Activated naive CD8-positive, alpha-beta T cell treated with anti-CD3 and anti-CD28 coated beads, Interleukin-2, amount 10 ng/mL, durations not matched to agents 7 days and 5 days (primary cell): Measurements from ENCODE around the gene FGF18. TPM values are rescaled to one million over a fixed set of nuclear protein-coding genes. Genes with fewer than 3 reads are reported as not detected.

Source experiments
- ATAC-seq: fragments of 150-1000 bp; cut with Tn5 transposase; one replicate; pipeline ENCODE4 v1.10.0; 2021; ENCODE audit warnings: low read depth, moderate library complexity
- POLR2A ChIA-PET: fragments of 350-600 bp; sonication (Branson Sonifier 250); formaldehyde crosslinking; loops from one replicate; lab custom pipeline; 2021; ENCODE audit warnings: antibody characterized with exemption; lab: Charles Lee
- DNase-seq: peaks from one replicate; pipeline ENCODE4 v3.0.0; 2021
- H3K27ac Mint-ChIP-seq: one replicate; pipeline ENCODE4 v1.8.0; 2022; ENCODE audit warnings: mild to moderate bottlenecking, mixed read lengths
- H3K27me3 Mint-ChIP-seq: one replicate; pipeline ENCODE4 v1.8.0; 2022; ENCODE audit warnings: mild to moderate bottlenecking, moderate library complexity, mixed read lengths
- H3K36me3 Mint-ChIP-seq: one replicate; pipeline ENCODE4 v1.8.0; 2021; ENCODE audit warnings: mild to moderate bottlenecking, mixed read lengths
- H3K4me1 Mint-ChIP-seq: one replicate; pipeline ENCODE4 v1.8.0; 2021; ENCODE audit warnings: mixed read lengths
- H3K4me3 Mint-ChIP-seq: one replicate; pipeline ENCODE4 v1.8.0; 2022; ENCODE audit warnings: mild to moderate bottlenecking, moderate library complexity, mixed read lengths
- H3K9me3 Mint-ChIP-seq: one replicate; pipeline ENCODE4 v1.8.0; 2021; ENCODE audit warnings: mixed read lengths
- total RNA-seq, 2 experiments: library from RNA; stranded (reverse); gene quantifications; one replicate each; pipeline ENCODE4 v1.2.3, GENCODE V29; 2021

FGF18 gene
- total RNA-seq, 2 experiments from 2014 or later = 0.25 TPM; not detected in 1

DNA sequence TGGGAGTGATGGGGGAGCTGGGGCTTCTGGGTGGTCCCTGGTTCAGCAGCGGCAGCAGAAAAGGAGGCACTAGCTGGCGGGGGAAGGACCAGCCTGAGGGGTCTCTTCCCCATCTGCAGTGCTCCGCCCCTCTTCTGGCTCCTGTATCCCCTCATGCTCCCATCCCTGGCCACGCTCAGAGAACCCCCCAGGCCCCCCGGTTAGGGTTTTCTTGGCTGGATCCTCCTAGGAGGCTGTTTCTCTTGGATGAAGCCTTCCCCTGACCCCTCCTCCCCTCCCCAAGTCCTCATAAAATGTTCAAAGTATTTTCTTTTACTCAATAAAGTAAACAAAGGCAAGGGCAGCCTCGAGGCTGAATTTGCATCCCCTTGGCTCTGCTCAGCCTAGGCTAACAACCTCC is 60.8 kb downstream of the FGF18 start:
- Mint-ChIP-seq H3K27me3 (peaks cover 10% of the 10 kb centered on the region), H3K4me1 (peaks cover 9% of the 10 kb centered on the region), H3K27ac (no peak overlapping the region), H3K4me3 (no peak overlapping the region), H3K36me3 (no peaks in the 10 kb centered on the region), H3K9me3 (no peaks in the 10 kb centered on the region)
- DNase-seq (no peak), ATAC-seq (no peak)
- POLR2A ChIA-PET = no interaction called here

DNA sequence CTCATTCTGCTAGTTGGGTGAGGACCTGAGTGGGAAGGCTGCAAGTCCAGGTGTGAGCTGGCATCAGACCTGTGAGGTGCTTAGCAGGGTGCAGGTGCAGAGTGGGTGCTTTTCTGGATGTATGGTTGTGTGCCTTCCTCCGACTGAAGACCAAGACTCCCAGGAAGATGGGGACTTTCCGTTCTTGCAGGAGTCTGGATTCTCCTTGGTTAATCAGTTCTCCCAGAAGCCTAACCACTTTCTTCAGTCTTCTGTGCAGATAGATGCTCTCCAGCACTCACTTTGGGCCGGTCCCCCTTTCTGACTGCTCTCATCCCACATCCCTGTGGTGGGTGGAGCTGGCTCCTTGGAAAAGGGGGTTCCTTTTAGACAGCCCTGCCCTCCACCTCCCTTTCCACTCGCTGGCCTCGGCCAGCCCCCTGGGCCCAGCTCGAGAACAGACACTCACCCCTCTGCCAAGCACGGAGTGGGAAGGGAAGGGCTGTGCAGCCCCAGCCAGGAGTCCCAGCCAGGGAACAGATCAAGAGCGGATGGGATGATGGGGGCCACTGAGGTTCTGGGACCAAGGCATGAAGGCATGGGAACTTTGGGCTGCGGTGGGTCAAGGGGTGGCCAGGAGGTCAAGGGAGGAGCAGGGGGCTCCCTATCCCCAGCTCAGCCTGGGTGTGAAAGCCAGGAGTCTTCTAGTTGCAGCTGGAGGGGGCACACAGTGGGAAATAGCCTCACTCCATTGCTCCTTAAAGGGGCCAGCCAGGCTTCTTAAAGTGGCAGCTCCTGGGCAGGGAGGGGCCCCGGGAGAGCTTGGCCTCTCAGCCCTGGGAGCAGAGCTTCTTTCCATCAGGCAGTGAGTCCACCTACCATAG is 62.4 kb downstream of the FGF18 start:
- Mint-ChIP-seq H3K4me1 (peaks cover 9% of the 10 kb centered on the region), H3K4me3 (no peak overlapping the region)

DNA sequence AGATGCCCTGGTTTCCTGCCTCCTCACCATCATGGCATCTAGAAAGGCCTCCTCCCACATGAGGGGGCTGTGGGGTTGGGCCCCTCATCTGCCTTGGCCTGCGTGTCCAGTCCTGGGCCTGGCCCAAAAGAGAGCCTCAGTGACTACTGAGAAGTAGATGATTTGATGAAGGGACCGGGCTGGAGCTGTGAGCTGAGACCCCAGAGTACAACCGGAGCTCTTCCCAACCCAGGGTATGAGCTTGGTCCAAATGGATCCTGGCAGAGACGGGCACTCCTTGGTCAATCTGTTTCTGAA is 62.9 kb downstream of the FGF18 start:
- Mint-ChIP-seq H3K27ac (no peak overlapping the region), H3K9me3 (no peaks in the 10 kb centered on the region), H3K4me3 (no peak overlapping the region), H3K4me1 (peaks cover 9% of the 10 kb centered on the region), H3K36me3 (no peaks in the 10 kb centered on the region), H3K27me3 (peaks cover 12% of the 10 kb centered on the region)
- POLR2A ChIA-PET = no interaction called here
- DNase-seq = no peak
- no peak for ATAC-seq

More for the DNA sequence above, 62.4 kb downstream of the FGF18 start:
- POLR2A ChIA-PET = no interaction called here
- H3K27ac Mint-ChIP-seq = no peak overlapping the region
- no peaks in the 10 kb centered on the region for H3K36me3 Mint-ChIP-seq
- peaks cover 10% of the 10 kb centered on the region for H3K27me3 Mint-ChIP-seq
- no peaks in the 10 kb centered on the region for H3K9me3 Mint-ChIP-seq
- ATAC-seq (no peak), DNase-seq (no peak)

DNA sequence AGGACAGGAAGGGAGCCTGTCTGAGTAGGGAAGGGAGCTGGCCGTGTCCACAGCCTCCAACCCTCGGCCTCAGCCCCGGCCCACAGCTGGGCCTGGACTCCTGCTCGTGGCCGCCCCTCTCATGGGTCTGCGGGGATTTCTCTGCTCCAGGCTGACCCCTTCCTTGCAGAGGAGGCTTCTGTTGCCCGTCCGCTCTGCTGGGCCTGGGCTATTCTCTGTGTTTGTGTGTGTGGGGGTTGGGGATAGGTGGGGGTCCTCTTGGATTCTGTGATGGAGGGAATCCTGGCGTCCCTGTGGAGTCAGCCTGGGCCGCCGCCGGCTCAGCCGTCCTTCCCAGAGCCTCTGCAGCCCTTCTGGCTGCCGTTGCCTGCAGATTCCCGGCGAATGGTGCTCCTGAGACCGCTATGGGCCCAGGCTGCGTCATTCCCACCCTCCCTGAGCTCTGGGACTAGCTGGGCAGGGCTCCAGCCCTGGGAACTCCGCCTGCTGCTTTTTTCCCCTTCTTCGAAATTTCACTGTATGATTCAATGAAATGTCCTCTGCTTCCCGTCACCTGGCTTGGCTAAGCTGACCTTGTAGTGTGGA is 64.2 kb downstream of the FGF18 start:
- Mint-ChIP-seq H3K4me1 (peaks cover 9% of the 10 kb centered on the region), H3K36me3 (no peaks in the 10 kb centered on the region), H3K4me3 (no peak overlapping the region), H3K9me3 (no peaks in the 10 kb centered on the region), H3K27me3 (peaks cover 16% of the 10 kb centered on the region), H3K27ac (no peak overlapping the region)
- ATAC-seq = no peak
- POLR2A ChIA-PET = no interaction called here
- no peak for DNase-seq

DNA sequence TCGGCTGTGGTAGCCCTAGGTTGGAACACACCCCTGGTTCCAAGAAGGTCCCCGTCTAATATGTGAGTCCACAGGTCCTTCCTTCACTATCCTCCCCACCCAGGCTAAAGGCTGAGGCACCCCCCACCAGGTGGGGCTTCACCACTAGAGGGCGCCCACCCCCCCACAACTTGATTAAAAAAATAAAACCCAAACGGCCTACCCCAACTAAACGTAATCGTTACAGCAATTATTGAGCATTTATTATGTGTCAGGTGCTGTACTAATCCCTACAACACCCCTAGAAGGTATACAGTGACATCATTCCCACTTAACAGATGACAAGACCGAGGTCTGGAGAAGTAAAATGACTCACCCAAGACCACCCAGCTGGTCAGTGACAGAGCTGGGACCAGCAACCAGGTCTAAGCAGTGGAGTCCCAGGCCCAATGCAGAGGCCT is 65.0 kb downstream of the FGF18 start:
- no peak for ATAC-seq

DNA sequence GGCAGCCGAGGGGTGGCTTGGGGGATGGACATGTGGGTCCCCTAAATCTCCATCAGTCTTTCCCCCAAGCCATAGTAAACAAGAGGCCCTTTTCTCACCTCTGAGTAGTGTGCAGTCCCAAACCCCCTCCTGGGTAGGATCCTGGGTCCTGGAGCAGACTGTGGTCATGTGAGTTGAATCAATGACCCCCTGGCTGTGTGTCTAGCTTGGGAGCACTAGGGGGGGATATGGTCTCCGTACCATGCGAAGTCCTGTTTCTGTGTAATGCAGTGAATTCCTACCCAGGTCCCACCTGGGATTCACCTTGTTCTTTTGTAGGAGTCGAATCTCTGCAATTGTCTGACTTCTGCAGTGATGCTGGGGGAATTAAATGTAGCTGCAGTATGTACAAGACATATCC is 66.2 kb downstream of the FGF18 start:
- H3K4me3 Mint-ChIP-seq = no peak overlapping the region
- ATAC-seq (no peak), DNase-seq (no peak)
- POLR2A ChIA-PET = no interaction called here
- no peaks in the 10 kb centered on the region for H3K36me3 Mint-ChIP-seq
- peaks cover 24% of the 10 kb centered on the region for H3K27me3 Mint-ChIP-seq
- no peaks in the 10 kb centered on the region for H3K9me3 Mint-ChIP-seq
- no peaks in the 10 kb centered on the region for H3K4me1 Mint-ChIP-seq
- H3K27ac Mint-ChIP-seq = no peak overlapping the region

More for the DNA sequence above, 65.0 kb downstream of the FGF18 start:
- H3K9me3 Mint-ChIP-seq = no peaks in the 10 kb centered on the region
- peaks cover 19% of the 10 kb centered on the region for H3K27me3 Mint-ChIP-seq
- H3K4me3 Mint-ChIP-seq = no peak overlapping the region
- peaks cover 5% of the 10 kb centered on the region for H3K4me1 Mint-ChIP-seq
- no peak overlapping the region for H3K27ac Mint-ChIP-seq
- H3K36me3 Mint-ChIP-seq = no peaks in the 10 kb centered on the region
- peak; percentile 53 for DNase-seq
- POLR2A ChIA-PET = no interaction called here

DNA sequence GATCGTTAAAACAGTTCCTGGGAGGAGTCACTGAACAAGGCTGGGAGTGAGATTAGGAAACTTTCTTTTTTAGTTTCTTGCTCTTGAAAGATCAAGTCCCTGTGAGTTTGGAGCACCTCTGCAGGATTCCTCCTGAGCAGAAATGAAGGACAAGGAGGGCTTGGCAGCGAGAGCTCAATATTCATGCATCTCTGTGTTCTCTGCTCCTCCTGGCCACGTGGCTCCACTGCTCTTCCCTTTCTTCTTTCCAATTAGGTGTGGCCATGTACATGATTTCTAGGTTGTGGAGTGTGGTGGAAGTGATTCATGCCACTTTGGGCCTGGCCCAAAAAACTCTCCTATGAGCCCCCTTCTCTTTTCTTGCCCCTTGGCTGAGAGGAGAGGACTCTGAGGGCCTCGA is 67.2 kb downstream of the FGF18 start:
- no peaks in the 10 kb centered on the region for H3K4me1 Mint-ChIP-seq
- POLR2A ChIA-PET = no interaction called here
- no peaks in the 10 kb centered on the region for H3K9me3 Mint-ChIP-seq

DNA sequence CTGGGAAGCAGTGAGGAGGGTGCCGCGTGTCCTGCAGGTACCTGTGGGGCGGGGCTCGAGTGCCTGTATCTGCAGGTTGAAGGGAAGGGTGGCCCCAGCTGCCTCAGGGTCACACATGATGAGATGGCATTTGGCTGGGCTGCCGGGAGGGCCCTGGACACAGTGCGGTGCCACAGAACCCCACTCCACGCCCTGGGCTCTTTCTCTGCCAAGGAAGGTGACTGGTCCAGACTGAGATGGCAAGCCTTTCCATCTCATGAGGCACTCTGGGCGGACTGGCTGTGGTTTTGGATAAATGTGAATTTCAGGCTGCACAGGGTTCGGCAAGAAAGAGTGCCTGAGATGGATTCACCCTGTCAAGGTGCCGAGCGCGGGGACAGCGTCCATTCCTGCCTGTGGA is 69.4 kb downstream of the FGF18 start:
- ATAC-seq = no peak
- H3K27ac Mint-ChIP-seq = no peak overlapping the region
- no peaks in the 10 kb centered on the region for H3K36me3 Mint-ChIP-seq
- no peaks in the 10 kb centered on the region for H3K9me3 Mint-ChIP-seq
- POLR2A ChIA-PET = no interaction called here
- no peaks in the 10 kb centered on the region for H3K4me1 Mint-ChIP-seq
- no peak for DNase-seq
- H3K27me3 Mint-ChIP-seq = peaks cover 26% of the 10 kb centered on the region
- H3K4me3 Mint-ChIP-seq = no peak overlapping the region

More for the DNA sequence above, 67.2 kb downstream of the FGF18 start:
- peaks cover 26% of the 10 kb centered on the region for H3K27me3 Mint-ChIP-seq
- H3K36me3 Mint-ChIP-seq = no peaks in the 10 kb centered on the region
- no peak for ATAC-seq
- DNase-seq = no peak
- no peak overlapping the region for H3K4me3 Mint-ChIP-seq
- no peak overlapping the region for H3K27ac Mint-ChIP-seq

DNA sequence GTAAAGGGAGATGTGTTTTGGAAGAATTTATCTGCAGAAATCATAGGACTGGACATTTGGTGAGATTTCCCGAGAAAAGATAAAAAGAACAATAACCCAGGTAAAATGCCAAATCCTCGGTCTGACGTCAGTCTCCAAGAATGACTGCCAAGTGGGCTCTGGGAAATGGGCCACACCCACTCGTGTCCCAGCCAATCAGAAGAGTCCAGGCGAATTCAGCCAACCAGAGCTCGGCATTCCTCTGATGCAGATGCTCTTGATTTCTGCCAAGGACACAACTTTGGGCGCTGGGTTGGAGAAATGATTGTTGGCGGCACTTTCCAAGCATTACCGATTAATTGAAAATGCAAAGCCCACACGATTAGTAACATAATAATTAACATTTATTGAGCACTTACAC is 73.3 kb downstream of the FGF18 start:
- Mint-ChIP-seq H3K27ac (no peak overlapping the region), H3K9me3 (no peaks in the 10 kb centered on the region), H3K4me3 (no peak overlapping the region), H3K36me3 (no peaks in the 10 kb centered on the region), H3K27me3 (peaks cover 13% of the 10 kb centered on the region), H3K4me1 (no peaks in the 10 kb centered on the region)
- POLR2A ChIA-PET = no interaction called here
- ATAC-seq (no peak), DNase-seq (no peak)

DNA sequence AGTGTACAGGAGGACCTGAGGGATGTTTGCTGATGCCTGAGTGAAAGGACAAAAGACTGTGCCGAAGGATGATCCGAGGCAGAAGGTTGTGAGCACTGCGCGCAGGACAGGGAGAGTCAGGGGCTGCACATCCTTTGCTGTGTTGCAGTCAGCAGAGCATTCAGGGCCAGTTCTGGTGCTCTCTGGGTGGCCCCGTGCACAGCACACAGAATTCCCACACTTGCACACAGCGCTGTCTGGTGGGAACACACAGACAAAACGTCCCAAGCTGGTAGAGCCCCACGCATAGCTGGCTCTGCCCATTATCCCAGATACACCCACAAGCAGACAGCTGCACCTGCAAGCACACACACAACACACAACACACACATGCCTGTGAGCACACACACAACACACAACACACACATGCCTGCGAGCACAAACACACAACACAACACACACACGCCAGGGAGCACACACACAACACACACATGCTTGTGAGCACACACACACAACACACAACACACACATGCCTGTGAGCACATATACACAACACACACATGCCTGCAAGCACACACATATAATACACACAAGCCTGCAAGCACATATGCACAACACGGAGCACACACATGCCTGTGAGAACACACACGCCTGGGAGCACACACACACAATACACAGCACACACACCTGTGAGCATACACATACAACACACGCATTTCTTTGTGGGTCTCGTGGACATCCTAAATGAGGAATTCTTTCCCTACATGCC is 74.4 kb downstream of the FGF18 start:
- peak overlapping the region; percentile 46 for H3K27ac Mint-ChIP-seq
- POLR2A ChIA-PET = no interaction called here

DNA sequence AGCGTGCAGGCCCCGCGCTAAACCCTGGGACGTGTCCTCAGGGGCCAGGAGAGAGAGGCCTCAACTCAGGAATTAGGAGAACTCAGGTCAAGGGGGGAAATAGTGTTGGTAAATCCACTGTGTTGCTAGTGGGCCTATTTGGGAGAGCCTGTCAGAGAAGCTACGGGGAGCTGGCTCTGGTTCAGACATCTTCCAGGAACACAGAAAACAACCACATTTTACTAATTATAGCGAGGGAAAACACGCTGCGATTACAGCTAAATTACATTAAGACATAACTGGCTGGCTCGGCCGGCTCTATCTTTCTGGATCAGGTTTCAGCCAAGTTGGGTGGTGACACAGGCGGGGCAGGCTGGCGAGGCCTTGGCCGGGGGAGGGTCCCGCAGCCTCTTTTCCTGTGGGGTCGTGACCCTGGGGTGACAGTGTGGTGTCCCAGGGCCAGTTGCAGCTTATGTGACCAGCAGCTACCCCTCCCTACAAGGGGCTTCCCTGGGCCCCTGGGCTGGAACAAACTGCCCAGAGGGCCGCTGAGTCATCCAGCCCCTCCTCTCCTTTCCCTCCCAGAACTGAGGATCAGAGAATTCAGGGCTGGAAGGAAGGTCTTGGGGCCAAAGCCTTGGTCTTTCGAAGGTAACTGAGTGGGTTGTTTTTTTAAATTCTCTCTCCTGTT is 75.1 kb downstream of the FGF18 start:
- ATAC-seq (no peak), DNase-seq (no peak)
- Mint-ChIP-seq H3K27me3 (peaks cover 6% of the 10 kb centered on the region), H3K4me3 (no peak overlapping the region), H3K4me1 (no peaks in the 10 kb centered on the region), H3K27ac (peak overlapping the region; percentile 46), H3K36me3 (no peaks in the 10 kb centered on the region), H3K9me3 (no peaks in the 10 kb centered on the region)
- POLR2A ChIA-PET = no interaction called here

More for the DNA sequence above, 74.4 kb downstream of the FGF18 start:
- H3K4me1 Mint-ChIP-seq = no peaks in the 10 kb centered on the region
- ATAC-seq (no peak), DNase-seq (no peak)
- no peak overlapping the region for H3K4me3 Mint-ChIP-seq
- H3K36me3 Mint-ChIP-seq = no peaks in the 10 kb centered on the region
- H3K27me3 Mint-ChIP-seq = peaks cover 9% of the 10 kb centered on the region
- H3K9me3 Mint-ChIP-seq = no peaks in the 10 kb centered on the region

DNA sequence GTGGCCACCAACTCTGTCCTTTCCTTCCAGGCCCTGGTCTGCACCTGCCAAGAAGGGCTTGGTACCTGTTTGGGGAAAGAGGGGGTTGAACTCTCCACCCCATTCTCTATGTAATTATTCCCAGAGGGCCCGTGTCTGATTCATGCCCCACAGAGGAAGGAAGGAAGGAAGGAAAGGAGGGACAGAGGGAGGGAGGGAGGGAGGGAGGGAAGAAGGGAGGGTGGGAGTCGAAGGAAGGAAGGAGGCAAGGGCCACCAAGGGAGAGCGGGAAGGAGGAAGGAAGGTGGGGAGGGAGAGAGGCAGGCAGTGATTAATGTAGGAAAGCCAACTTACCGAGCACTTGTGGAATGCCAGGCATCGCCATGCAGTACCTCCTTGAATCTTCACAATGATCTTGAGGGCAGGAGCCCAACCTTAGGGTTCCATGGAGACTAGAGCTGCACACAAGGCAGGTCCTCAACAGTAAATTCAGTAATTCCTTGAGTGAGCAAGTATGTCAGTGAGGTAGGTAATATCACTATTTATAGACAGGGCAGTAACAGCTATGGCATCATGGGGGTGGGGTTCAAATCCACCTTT is 75.8 kb downstream of the FGF18 start:
- no peak for ATAC-seq
- no peaks in the 10 kb centered on the region for H3K4me1 Mint-ChIP-seq
- H3K36me3 Mint-ChIP-seq = no peaks in the 10 kb centered on the region
- no peak overlapping the region for H3K4me3 Mint-ChIP-seq
- H3K27ac Mint-ChIP-seq = no peak overlapping the region
- H3K9me3 Mint-ChIP-seq = no peaks in the 10 kb centered on the region
- peaks cover 5% of the 10 kb centered on the region for H3K27me3 Mint-ChIP-seq
- no peak for DNase-seq
- POLR2A ChIA-PET = no interaction called here

DNA sequence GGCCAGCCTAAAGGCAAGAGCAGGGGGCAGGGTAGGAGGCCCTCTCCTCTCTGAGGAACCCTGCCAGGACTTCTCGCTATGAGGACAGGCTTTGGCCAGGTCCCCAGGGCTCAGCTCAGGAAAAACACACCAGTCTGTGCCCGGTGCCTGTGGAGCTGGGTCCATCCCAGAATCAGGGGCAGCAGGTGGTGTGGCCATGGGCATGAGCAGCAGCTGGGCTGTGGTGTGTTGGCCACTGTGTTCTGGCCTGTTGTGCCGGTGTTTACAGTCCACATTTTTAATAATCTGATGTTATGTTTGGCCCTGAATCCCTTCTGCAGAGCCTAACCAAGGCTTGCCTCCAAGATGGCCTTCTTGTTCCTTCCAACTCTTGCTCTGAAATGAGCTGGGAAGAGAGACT is 77.0 kb downstream of the FGF18 start:
- H3K4me3 Mint-ChIP-seq = no peak overlapping the region
- DNase-seq (no peak), ATAC-seq (no peak)
- no peaks in the 10 kb centered on the region for H3K36me3 Mint-ChIP-seq
- POLR2A ChIA-PET = no interaction called here
- H3K4me1 Mint-ChIP-seq = no peaks in the 10 kb centered on the region
- H3K27me3 Mint-ChIP-seq = no peaks in the 10 kb centered on the region
- no peaks in the 10 kb centered on the region for H3K9me3 Mint-ChIP-seq
- H3K27ac Mint-ChIP-seq = no peak overlapping the region
